Measurements from ENCODE around the gene GPR42.

DNA sequence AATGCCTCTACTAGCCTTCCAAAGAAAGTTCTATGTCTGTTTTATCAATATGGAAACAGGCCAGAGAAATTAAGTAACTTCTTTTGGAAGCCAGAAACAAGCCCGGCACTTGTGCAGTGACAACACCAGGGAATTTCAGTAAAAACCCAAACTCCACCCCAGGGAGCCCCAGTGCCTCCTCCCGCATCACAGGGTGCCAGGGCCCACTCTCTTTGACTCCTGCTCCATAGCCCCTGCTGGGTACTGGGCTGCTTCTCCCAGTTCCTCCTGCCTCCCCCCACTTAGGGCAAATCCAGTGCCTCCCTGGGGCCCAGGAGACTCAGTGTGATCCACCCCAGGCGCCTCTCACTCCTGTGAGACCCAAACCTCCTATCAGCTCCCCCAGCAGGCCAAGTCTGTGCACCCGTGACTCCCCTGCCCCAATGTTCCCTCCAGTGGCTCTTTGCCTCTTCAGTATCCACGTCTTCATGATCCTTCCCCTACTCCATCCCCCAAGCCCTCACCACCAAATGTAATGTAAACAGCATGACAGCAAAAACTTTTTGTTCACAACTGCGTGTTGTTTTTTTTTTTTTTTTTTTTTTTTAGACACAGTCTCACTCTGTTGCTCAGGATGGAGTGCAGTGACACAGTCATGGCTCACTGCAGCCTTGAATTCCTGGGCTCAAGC lies 14.9 kb upstream of the GPR42 start:
- TF ChIP-seq POLR2AphosphoS5 (IDR thresholded peaks at IDR 0.05) (no peak), EP300 (IDR thresholded peaks at IDR 0.05) (no peak), POLR2A (IDR thresholded peaks at IDR 0.05) (no peak)
- TF ChIP-seq, protein P1, sequence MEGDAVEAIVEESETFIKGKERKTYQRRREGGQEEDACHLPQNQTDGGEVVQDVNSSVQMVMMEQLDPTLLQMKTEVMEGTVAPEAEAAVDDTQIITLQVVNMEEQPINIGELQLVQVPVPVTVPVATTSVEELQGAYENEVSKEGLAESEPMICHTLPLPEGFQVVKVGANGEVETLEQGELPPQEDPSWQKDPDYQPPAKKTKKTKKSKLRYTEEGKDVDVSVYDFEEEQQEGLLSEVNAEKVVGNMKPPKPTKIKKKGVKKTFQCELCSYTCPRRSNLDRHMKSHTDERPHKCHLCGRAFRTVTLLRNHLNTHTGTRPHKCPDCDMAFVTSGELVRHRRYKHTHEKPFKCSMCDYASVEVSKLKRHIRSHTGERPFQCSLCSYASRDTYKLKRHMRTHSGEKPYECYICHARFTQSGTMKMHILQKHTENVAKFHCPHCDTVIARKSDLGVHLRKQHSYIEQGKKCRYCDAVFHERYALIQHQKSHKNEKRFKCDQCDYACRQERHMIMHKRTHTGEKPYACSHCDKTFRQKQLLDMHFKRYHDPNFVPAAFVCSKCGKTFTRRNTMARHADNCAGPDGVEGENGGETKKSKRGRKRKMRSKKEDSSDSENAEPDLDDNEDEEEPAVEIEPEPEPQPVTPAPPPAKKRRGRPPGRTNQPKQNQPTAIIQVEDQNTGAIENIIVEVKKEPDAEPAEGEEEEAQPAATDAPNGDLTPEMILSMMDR (IDR thresholded peaks at IDR 0.05): no peak

Measured in suprapubic skin (tissue), 4 donors.